Common myeloid progenitor, CD34-positive (primary cell): ENCODE data around the gene RHOXF2.
A peak's percentile ranks its signal among the peaks of the same experiment; 100 is the strongest.

Source experiments
- CTCF ChIA-PET: fragments of 350-600 bp; sonication (Branson Sonifier 250); formaldehyde crosslinking; loops from one replicate; lab custom pipeline; 2021; ENCODE audit warnings: antibody characterized with exemption; lab: Charles Lee
- POLR2A ChIA-PET: fragments of 350-600 bp; sonication (Branson Sonifier 250); formaldehyde crosslinking; loops from one replicate; lab custom pipeline; 2021; ENCODE audit warnings: antibody characterized with exemption; lab: Charles Lee
- DNase-seq, 3 donors: peaks; one replicate each; pipeline versions ENCODE4 v3.0.0 to v3.0.0-alpha.2; 2013
- H3K27ac ChIP-seq, 2 experiments: 1 replicate in 1 of 2; 2 replicates in 1 of 2; pipeline ENCODE4 v1.7.0; 2013; ENCODE audit warnings: inconsistent platforms in 2 of 2, low read length in 2 of 2, mild to moderate bottlenecking in 2 of 2, low read depth in 1 of 2, moderate library complexity in 1 of 2; ENCODE audit not compliant: severe bottlenecking in 2 of 2, insufficient read depth in 1 of 2, poor library complexity in 1 of 2
- H3K27me3 ChIP-seq, 5 experiments: replicated peaks in 2 of 5; 1 replicate in 3 of 5; 2 replicates in 2 of 5; pipeline versions ENCODE4 v1.6.1 to v1.7.0; 2013; ENCODE audit warnings: low read length in 4 of 5, mild to moderate bottlenecking in 2 of 5, moderate library complexity in 2 of 5, inconsistent platforms in 1 of 5; ENCODE audit not compliant: insufficient read depth in 5 of 5, control insufficient read depth in 4 of 5
- H3K36me3 ChIP-seq, 4 experiments: 1 replicate in 2 of 4; 2 replicates in 2 of 4; pipeline versions ENCODE4 v1.6.1 to v1.7.0; 2013; ENCODE audit warnings: low read length in 3 of 4, control low read depth in 1 of 4, mild to moderate bottlenecking in 1 of 4; ENCODE audit not compliant: control insufficient read depth in 4 of 4, insufficient read depth in 4 of 4
- H3K4me1 ChIP-seq, 4 experiments: 1 replicate in 3 of 4; 2 replicates in 1 of 4; pipeline versions ENCODE4 v1.6.1 to v1.7.1; 2013; ENCODE audit warnings: low read length in 3 of 4, mild to moderate bottlenecking in 3 of 4, control low read depth in 1 of 4, inconsistent platforms in 1 of 4, moderate library complexity in 1 of 4; ENCODE audit not compliant: control insufficient read depth in 4 of 4, insufficient read depth in 4 of 4; ENCODE audit errors: control extremely low read depth in 1 of 4
- H3K4me3 ChIP-seq, 7 experiments: 1 replicate in 4 of 7; 2 replicates in 3 of 7; pipeline versions ENCODE4 v1.5.1 to v1.7.0; 2013; ENCODE audit warnings: mild to moderate bottlenecking in 7 of 7, low read length in 6 of 7, moderate library complexity in 6 of 7, inconsistent platforms in 2 of 7, low read depth in 2 of 7, control low read depth in 1 of 7; ENCODE audit not compliant: insufficient read depth in 4 of 7, control insufficient read depth in 1 of 7; ENCODE audit errors: extremely low read depth in 1 of 7
- H3K9me3 ChIP-seq, 5 experiments: 1 replicate in 4 of 5; 2 replicates in 1 of 5; pipeline versions ENCODE4 v1.6.1 to v1.7.1; 2013; ENCODE audit warnings: low read length in 4 of 5, mild to moderate bottlenecking in 2 of 5, inconsistent platforms in 1 of 5, low read depth in 1 of 5, moderate library complexity in 1 of 5; ENCODE audit not compliant: control insufficient read depth in 4 of 5, insufficient read depth in 2 of 5; ENCODE audit errors: control extremely low read depth in 1 of 5
- WGBS: methylation state at CpG from one replicate; pipeline ENCODE4 v1.1.5; 2013; ENCODE audit not compliant: insufficient coverage; 5-methylcytosine and 5-hydroxymethylcytosine counted together

Gene RHOXF2

GRCh38 chrX:120136128-120136527 lies 22.3 kb upstream of the RHOXF2 start:
- DNase-seq, result no peak
- ChIA-PET CTCF (no interaction called here), POLR2A (no interaction called here)
- Histone ChIP-seq H3K4me1 (no peaks in the 10 kb centered on the region), H3K27ac (no peak overlapping the region), H3K27me3 (peaks cover 0 to 2% (median 0%) of the 10 kb centered on the region in 5 experiments), H3K9me3 (no peaks in the 10 kb centered on the region), H3K4me3 (no peak overlapping the region), H3K36me3 (peaks cover 0 to 2% (median 0%) of the 10 kb centered on the region in 4 experiments)
- WGBS, result 78% methylated on average over 6 of the region's 6 CpGs

- Histone ChIP-seq H3K27me3 (no peaks in the 10 kb centered on the region), H3K36me3 (peaks cover 0 to 2% (median 0%) of the 10 kb centered on the region in 4 experiments), H3K9me3 (no peaks in the 10 kb centered on the region), H3K27ac (no peak overlapping the region), H3K4me1 (no peaks in the 10 kb centered on the region), H3K4me3 (no peak overlapping the region)
- 55% methylated on average over 3 of the region's 3 CpGs for WGBS
- DNase-seq, result peak in 2 of 3 donors; percentile 4 to 11
- POLR2A ChIA-PET, result no interaction called here
- CTCF ChIA-PET, result interaction anchor here (1.6 kb wide), 1 partner anchor 9 kb away, joined by 3 read pairs; no protein-coding TSS in a partner anchor
Observed at GRCh38 chrX:120136840-120137239, 21.6 kb upstream of the RHOXF2 start.

- no peaks in the 10 kb centered on the region for H3K27me3 ChIP-seq
- POLR2A ChIA-PET, result no interaction called here
- H3K4me3 ChIP-seq, result no peak overlapping the region
- H3K4me1 ChIP-seq, result no peaks in the 10 kb centered on the region
- no peaks in the 10 kb centered on the region for H3K9me3 ChIP-seq
- no CpG with 5 or more reads among the region's 3 CpGs for WGBS
- DNase-seq, result no peak
- H3K27ac ChIP-seq, result no peak overlapping the region
- CTCF ChIA-PET, result interaction anchor here (0.8 to 1.6 kb wide), 2 partner anchors 10 to 11 kb away, joined by 3 read pairs; no protein-coding TSS in a partner anchor
- H3K36me3 ChIP-seq, result peaks cover 0 to 2% (median 0%) of the 10 kb centered on the region in 4 experiments
Observed at GRCh38 chrX:120137439-120137838, 21.0 kb upstream of the RHOXF2 start.

- no peak for DNase-seq
- H3K27ac ChIP-seq, result no peak overlapping the region
- H3K36me3 ChIP-seq, result peaks cover 0 to 2% (median 0%) of the 10 kb centered on the region in 4 experiments
- 83% methylated on average over 5 of the region's 11 CpGs for WGBS
- ChIA-PET POLR2A (no interaction called here), CTCF (interaction anchor here (1.0 kb wide), 1 partner anchor 15 kb away, joined by 3 read pairs; no protein-coding TSS in a partner anchor)
- H3K27me3 ChIP-seq, result peaks cover 0 to 7% (median 0%) of the 10 kb centered on the region in 5 experiments
- no peak overlapping the region for H3K4me3 ChIP-seq
- H3K9me3 ChIP-seq, result no peaks in the 10 kb centered on the region
- H3K4me1 ChIP-seq, result peaks cover 0 to 2% (median 0%) of the 10 kb centered on the region in 4 experiments
Observed at GRCh38 chrX:120140293-120140981, 18.0 kb upstream of the RHOXF2 start.

- POLR2A ChIA-PET, result no interaction called here
- Histone ChIP-seq H3K27me3 (peaks cover 0 to 9% (median 0%) of the 10 kb centered on the region in 5 experiments), H3K4me1 (peaks cover 0 to 6% (median 0%) of the 10 kb centered on the region in 4 experiments), H3K36me3 (no peaks in the 10 kb centered on the region), H3K27ac (no peak overlapping the region), H3K9me3 (peaks cover 0 to 13% (median 7%) of the 10 kb centered on the region in 5 experiments), H3K4me3 (no peak overlapping the region)
- CTCF ChIA-PET, result no interaction called here
- 91% methylated on average over 8 of the region's 12 CpGs for WGBS
- DNase-seq, result no peak
Observed at GRCh38 chrX:120144178-120144844, 14.1 kb upstream of the RHOXF2 start.

- Histone ChIP-seq H3K27ac (no peak overlapping the region), H3K27me3 (peaks cover 0 to 9% (median 0%) of the 10 kb centered on the region in 5 experiments), H3K4me3 (no peak overlapping the region), H3K36me3 (no peaks in the 10 kb centered on the region), H3K9me3 (peaks cover 0 to 13% (median 7%) of the 10 kb centered on the region in 5 experiments), H3K4me1 (peaks cover 0 to 6% (median 0%) of the 10 kb centered on the region in 4 experiments)
- POLR2A ChIA-PET, result no interaction called here
- WGBS, result 36% methylated on average over 2 of the region's 4 CpGs
- peak in 2 of 3 donors; percentile 45 to 46 for DNase-seq
- CTCF ChIA-PET, result no interaction called here
Observed at GRCh38 chrX:120145295-120145925, 13.0 kb upstream of the RHOXF2 start.
